NT2/D1 (cell line): Measurements from ENCODE around the gene EFCAB6.

Experiments used
- DNase-seq: peaks from one replicate; pipeline ENCODE4 v3.0.0-alpha.2; 2011; ENCODE audit warnings: low read depth, low spot score
- H3K27me3 ChIP-seq: 2 replicates; pipeline ENCODE4 v1.6.0; 2011; ENCODE audit warnings: mild to moderate bottlenecking; ENCODE audit not compliant: insufficient read length, insufficient read depth
- H3K36me3 ChIP-seq: 2 replicates; pipeline ENCODE4 v1.6.1; 2011; ENCODE audit warnings: mild to moderate bottlenecking, low read length, mixed read lengths; ENCODE audit not compliant: insufficient read depth, insufficient read length
- H3K4me1 ChIP-seq: 2 replicates; pipeline ENCODE4 v1.5.1; 2011; ENCODE audit not compliant: insufficient read depth, insufficient read length
- H3K4me3 ChIP-seq: 2 replicates; pipeline ENCODE4 v1.5.1; 2011; ENCODE audit warnings: low read depth; ENCODE audit not compliant: insufficient read length
- H3K9ac ChIP-seq: 2 replicates; pipeline ENCODE4 v1.6.0; 2011; ENCODE audit warnings: low read depth; ENCODE audit not compliant: insufficient read length
- H3K9me3 ChIP-seq: 2 replicates; pipeline ENCODE4 v1.5.1; 2011; ENCODE audit warnings: mild to moderate bottlenecking, low read length; ENCODE audit not compliant: insufficient read depth
- SUZ12 ChIP-seq: IDR thresholded peaks from 2 replicates; pipeline ENCODE4 v1.6.1; 2011; ENCODE audit not compliant: insufficient read length, insufficient read depth; ENCODE audit errors: extremely low read depth
- YY1 ChIP-seq: IDR thresholded peaks from 2 replicates; pipeline ENCODE4 v1.6.1; 2011; ENCODE audit not compliant: insufficient read length, insufficient read depth
- ZNF274 ChIP-seq: IDR thresholded peaks from 2 replicates; pipeline ENCODE4 v1.6.1; 2011; ENCODE audit warnings: mild to moderate bottlenecking, low read depth, low read length

The EFCAB6 gene

DNA sequence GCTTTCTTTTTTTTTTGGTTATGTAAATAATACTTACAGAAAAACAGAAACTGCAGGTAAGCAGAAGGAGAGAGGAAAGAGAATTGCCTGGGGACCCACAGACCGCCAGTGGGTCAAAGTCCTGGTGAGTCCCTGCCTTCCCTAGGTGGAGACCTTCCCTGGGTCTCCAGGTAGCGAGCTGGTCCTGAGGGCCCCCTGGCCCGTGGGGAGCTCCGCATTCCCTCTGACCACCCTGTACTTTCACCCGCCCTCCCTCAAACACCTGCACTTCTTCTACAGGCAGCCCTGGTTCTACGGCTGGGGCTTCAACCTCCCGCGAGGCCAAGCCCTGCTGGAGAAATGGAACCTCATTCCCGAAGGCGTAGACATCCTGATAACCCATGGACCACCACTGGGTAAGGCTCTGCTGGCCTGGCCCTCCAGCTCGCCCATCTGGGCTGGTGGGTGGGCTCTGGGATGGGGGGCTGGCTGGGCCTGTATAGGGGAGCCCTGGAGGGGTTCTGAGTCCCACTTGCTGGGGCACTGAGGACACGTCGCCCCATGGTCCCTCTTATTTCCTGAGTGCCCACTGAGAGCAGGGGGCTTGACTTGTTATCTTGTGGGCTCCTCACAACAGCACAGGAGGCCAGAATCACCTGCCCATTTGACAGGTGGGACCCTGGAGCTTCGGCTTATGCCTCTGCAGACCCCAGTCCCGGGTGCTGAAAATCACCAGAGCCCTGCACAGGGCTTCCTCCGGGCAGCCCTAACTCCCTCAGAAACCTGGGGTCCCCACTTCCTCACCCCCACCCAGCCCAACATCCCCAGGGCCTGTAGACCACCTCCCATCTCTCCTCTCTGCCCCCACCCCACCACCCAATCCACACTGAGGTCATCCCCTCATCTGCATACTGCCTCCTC, 313.9 kb downstream of the EFCAB6 start:
- Histone ChIP-seq H3K4me1 (no peaks in the 10 kb centered on the region), H3K36me3 (no peaks in the 10 kb centered on the region), H3K27me3 (no peaks in the 10 kb centered on the region), H3K9me3 (no peaks in the 10 kb centered on the region), H3K9ac (no peak overlapping the region), H3K4me3 (no peak overlapping the region)
- DNase-seq: no peak
- TF ChIP-seq ZNF274 (no peak), YY1 (no peak), SUZ12 (no peak)

GRCh38 chr22:43493297-43493696, 318.8 kb downstream of the EFCAB6 start:
- no peaks in the 10 kb centered on the region for H3K36me3 ChIP-seq
- no peaks in the 10 kb centered on the region for H3K9me3 ChIP-seq
- no peaks in the 10 kb centered on the region for H3K4me1 ChIP-seq
- H3K9ac ChIP-seq: no peak overlapping the region
- no peaks in the 10 kb centered on the region for H3K27me3 ChIP-seq
- no peak for DNase-seq
- H3K4me3 ChIP-seq: no peak overlapping the region
- TF ChIP-seq ZNF274 (no peak), YY1 (no peak), SUZ12 (no peak)

DNA sequence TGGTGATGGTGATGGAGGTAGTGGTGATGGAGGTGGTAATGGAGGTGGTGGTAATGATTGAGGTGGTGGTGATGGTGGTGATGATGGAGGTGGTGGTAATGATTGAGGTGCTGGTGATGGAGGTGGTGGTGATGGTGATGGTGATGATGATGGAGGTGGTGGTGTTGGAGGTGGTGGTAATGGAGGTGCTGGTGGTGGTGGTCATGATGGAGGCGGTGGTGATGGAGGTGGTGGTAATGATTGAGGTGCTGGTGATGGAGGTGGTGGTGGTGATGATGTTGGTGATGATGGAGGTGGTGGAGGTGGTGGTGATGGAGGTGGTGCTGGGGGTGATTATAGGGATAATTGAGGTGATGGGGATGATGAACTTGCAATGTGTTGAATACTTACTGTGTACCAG, 320.4 kb downstream of the EFCAB6 start:
- Histone ChIP-seq H3K4me1 (no peaks in the 10 kb centered on the region), H3K36me3 (no peaks in the 10 kb centered on the region), H3K9me3 (no peaks in the 10 kb centered on the region), H3K4me3 (no peak overlapping the region), H3K27me3 (no peaks in the 10 kb centered on the region), H3K9ac (no peak overlapping the region)
- DNase-seq: no peak
- TF ChIP-seq YY1: no peak
- no peak for TF ChIP-seq ZNF274
- TF ChIP-seq SUZ12: no peak

GRCh38 chr22:43491177-43491576, 320.9 kb downstream of the EFCAB6 start:
- Histone ChIP-seq H3K36me3 (no peaks in the 10 kb centered on the region), H3K4me1 (no peaks in the 10 kb centered on the region), H3K9me3 (no peaks in the 10 kb centered on the region), H3K9ac (no peak overlapping the region), H3K27me3 (no peaks in the 10 kb centered on the region), H3K4me3 (no peak overlapping the region)
- no peak for DNase-seq
- TF ChIP-seq ZNF274 (no peak), SUZ12 (no peak), YY1 (no peak)

GRCh38 chr22:43490311-43490710, 321.8 kb downstream of the EFCAB6 start:
- Histone ChIP-seq H3K4me3 (no peak overlapping the region), H3K9ac (no peak overlapping the region), H3K4me1 (no peaks in the 10 kb centered on the region), H3K27me3 (no peaks in the 10 kb centered on the region), H3K9me3 (no peaks in the 10 kb centered on the region), H3K36me3 (no peaks in the 10 kb centered on the region)
- TF ChIP-seq ZNF274 (no peak), YY1 (no peak), SUZ12 (no peak)
- no peak for DNase-seq

DNA sequence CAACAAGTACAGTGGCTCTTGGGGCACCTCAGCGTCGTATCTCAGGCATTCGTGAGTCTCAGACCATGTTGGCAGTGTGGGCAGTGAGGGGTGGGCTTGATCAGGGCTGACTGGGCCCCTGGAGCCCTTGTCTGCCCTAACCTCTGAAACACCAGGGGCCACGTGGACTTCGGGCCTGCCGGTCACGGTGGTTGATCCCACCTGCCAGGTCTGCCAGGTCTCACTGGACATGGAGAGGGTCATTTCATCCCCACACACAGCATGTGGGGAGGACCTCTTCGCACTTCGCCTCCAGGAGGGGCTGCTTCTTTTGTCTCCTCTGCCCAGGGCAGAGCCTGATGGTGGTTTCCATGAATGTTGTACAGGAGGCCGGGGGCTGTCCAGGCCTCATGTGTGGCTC, 323.2 kb downstream of the EFCAB6 start:
- no peak for TF ChIP-seq SUZ12
- no peak for TF ChIP-seq ZNF274
- TF ChIP-seq YY1: no peak
- Histone ChIP-seq H3K36me3 (no peaks in the 10 kb centered on the region), H3K9me3 (no peaks in the 10 kb centered on the region), H3K9ac (no peak overlapping the region), H3K4me1 (no peaks in the 10 kb centered on the region), H3K4me3 (no peak overlapping the region), H3K27me3 (no peaks in the 10 kb centered on the region)
- DNase-seq: no peak

GRCh38 chr22:43488031-43488866, 323.9 kb downstream of the EFCAB6 start:
- Histone ChIP-seq H3K36me3 (no peaks in the 10 kb centered on the region), H3K27me3 (no peaks in the 10 kb centered on the region), H3K4me1 (no peaks in the 10 kb centered on the region), H3K9ac (no peak overlapping the region), H3K4me3 (no peak overlapping the region), H3K9me3 (no peaks in the 10 kb centered on the region)
- TF ChIP-seq SUZ12: no peak
- no peak for TF ChIP-seq ZNF274
- no peak for TF ChIP-seq YY1
- DNase-seq: no peak
